ENCODE measurements around the gene ANKS1B.
"Not testable (repeated sequence)": the region's sequence is repeated elsewhere in the genome, so short reads cannot be mapped to it uniquely, and the experiment has no call there.

ANKS1B gene

DNA sequence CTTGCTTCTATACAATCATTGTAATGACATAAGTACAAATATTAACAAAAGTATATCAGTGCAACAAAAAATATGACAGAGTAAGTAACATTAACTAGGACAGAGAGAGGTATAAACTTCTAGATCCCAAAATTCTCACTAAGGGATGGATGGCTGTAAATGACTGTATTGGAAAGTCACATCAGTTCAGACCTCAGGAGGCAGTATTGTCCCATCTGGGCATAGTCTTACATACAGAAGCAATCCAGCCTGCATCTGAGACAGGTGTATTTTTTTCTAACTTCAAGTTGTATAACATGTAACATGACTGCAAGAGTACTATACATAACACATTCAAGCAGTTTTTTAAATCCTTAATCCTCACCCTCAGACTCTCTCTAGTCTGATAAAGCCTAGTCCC lies 238.2 kb downstream of the ANKS1B start:
- no peak for DNase-seq

DNA sequence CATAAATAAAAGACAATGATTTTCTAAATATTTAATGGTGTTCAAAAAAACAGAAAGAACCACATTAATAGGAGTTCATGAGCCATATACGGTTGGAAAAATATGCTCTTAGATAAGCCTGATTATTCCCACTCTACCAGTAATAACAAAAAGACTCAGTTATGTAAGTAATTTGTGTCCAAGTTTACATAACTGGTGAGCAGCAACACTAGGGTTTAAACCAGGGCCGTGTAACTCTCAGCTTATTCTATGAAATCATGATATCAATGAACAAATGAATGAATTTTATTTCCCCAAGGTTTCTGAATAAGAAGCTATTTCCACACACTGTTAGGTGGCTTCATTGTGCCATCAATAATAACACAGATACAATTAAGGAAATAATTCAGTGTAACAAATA lies 238.8 kb downstream of the ANKS1B start:
- DNase-seq: no peak

DNA sequence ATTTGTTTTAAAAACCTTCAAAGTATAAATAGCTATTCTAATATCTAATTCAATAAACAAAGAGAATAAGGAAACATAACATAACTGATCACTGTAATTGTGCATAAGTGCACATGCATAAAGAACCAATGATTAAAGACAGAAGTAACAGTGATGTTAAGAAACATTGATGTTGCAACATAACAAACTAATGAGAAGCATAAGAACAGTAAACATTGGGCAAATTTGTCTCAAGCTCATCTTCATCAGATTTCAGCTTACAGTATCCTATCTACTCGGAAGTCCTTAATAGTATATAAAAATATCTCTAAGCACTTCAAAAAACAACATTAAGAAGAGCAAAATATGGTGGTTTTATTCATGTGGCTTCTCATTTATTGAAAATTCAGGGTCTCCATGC lies 239.6 kb downstream of the ANKS1B start:
- no peak for DNase-seq

DNA sequence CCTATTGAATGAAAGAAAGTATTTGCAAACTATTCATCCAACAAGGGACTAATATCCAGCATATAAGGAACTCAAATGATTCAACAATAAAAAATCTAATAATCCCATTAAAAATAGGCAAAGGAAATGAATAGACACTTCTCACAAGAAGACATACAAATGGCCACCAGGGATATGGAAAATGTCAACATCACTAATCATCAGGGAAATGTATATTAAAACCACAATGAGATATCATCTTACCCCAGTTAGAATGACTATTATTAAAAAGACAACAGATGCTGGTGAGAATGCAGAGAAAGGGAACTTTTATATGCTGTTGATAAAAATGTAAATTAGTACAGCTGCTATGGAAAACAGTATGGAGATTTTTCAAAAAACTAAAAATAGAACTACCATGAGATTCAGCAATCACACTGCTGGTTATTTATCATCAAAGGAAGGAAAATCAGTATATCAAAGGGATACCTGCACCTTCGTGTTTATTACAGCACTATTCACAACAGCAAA lies 247.9 kb downstream of the ANKS1B start:
- no peak for DNase-seq

DNA sequence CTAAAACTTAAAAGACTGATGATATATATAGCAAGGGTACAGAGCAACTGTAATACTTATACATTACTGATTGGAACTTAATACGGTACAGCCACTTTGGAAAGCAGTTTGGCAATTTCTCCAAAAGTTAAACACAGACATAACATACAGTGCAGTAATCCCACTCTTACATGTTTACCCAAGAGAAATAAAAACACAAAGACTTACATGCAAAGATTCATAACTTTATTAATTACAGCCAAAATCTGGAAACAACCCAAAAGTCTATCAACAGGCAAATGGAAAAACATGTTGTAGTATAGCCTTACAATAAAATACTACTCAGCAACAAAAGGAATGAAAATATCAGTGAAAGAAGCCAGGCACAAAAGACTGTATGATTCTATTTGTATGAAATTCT lies 252.6 kb downstream of the ANKS1B start:
- DNase-seq: no peak

DNA sequence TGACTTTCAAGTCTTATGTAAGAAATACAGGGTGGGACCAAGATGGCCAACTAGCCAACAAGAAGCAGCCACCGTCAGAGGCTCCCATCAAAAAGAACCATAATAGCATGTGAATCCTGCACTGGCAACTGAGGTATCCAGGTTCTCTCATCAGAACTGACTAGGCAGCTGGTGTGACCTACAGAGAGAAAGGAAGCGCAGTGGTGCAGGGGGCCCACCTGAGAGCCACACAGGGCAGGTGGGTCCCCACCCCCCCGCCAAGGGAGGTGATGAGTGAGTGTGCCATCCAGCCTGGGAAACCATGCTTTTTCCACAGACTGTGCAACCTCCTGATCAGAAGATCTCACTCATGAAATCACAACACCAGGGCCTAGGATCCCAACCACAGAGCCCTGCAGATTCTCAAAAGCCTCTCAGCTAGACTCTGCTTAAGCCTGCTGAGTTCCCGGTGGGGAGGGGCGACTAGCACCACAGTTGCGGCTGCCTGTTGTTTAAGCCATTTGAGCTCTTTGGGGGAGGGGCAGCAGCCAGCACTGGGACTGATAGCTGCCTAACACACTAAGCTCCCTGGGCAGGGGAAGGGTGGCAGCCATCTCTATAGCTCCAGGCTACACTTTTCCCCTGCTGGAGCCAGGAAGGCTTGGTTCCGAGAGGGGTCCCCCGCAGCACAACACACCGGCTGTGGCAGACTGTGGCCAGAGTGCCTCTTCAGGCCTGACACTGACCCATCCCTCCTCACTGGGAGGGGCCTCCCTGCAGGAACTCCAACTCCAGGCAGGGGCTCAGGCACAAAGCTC lies 261.8 kb downstream of the ANKS1B start:
- DNase-seq: no peak

DNA sequence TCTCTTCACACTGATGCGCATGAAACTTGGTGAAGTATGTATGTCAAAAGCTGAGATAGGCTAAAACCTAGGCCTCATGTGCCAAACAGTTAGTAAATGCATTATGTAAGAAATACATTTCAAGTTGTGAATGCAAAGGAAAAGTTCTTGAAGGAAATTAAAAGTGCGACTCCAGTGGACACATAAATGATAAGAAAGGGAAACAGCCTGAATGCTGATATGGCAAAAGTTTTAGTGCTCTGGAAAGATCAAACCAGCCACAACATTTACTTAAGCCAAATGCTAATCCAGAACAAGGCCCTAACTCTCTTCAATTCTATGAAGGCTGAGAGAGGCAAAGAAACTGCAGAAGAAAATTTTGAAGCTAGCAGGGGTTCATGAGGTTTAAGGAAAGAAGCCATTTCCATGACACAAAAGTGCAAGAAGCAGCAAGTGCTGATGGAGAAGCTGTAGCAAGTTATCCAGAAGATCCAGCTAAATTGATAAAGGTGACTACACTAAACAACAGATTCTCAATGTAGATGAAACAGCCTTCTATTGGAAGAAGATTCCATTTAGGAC lies 262.9 kb downstream of the ANKS1B start:
- DNase-seq: no peak

DNA sequence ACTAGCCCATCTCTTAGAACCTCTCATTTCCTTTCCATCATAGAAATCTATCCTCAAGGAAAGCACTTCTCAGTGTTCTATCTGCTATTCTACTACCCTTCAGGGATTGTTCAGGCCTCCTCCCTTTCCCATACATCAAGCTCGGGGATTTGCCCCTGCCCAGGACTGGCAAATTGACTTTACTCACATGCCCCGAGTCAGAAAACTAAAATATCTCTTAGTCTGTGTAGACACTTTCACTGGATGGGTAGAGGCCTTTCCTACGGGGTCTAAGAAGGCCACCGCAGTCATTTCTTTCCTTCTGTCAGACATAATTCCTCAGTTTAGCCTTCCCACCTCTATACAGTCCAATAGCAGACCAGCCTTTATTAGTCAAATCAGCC lies 264.7 kb downstream of the ANKS1B start:
- not testable (repeated sequence) for DNase-seq

DNA sequence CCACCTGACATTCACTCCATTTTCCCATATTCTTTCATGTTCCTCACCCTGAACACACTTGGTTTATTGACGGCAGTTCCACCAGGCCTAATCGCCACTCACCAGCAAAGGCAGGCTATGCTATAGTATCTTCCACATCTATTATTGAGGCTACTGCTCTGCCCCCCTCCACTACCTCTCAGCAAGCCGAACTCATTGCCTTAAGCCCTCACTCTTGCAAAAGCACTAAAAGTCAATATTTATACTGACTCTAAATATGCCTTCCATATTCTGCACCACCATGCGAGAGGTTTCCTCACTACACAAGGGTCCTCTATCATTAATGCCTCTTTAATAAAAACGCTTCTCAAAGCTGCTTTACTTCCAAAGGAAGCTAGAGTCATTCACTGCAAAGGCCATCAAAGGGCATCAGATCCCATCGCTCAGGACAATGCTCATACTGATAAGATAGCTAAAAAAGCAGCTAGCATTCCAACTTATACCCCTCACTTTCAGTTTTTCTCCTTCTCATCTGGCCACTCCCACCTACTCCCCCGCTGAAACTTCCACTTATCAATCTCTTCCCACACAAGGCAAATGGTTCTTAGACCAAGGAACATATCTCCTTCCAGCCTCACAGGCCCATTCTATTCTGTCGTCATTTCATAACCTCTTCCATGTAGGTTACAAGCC lies 265.2 kb downstream of the ANKS1B start:
- DNase-seq: not testable (repeated sequence)

DNA sequence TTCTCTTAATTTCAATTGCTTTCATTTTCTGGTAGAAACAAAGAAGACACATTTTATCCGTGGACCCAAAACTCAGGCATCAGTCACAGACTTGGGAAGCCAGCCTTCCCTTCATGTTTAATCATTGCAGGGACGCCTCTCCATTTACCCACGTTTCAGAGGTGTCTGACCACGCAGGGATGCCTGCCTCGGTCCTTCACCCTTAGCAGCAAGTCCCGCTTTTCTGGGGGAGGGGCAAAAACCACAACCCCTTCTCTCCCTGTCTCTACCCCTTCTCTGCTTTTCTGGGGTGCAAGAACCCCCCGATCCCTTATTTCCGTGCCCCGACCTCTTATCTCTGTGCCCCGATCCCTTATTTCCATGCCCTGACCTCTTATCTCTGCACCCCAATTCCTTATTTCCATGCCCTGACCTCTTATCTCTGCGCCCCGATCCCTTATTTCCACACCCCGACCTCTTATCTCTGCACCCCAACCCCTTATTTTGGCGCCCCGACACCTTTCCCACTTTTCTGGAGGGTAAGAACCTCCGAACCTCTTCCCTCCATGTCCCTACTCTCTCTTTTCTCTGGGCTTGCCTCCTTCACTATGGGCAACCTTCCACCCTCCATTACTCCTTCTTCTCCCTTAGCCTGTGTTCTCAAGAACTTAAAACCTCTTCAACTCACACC lies 268.8 kb downstream of the ANKS1B start:
- not testable (repeated sequence) for DNase-seq

DNA sequence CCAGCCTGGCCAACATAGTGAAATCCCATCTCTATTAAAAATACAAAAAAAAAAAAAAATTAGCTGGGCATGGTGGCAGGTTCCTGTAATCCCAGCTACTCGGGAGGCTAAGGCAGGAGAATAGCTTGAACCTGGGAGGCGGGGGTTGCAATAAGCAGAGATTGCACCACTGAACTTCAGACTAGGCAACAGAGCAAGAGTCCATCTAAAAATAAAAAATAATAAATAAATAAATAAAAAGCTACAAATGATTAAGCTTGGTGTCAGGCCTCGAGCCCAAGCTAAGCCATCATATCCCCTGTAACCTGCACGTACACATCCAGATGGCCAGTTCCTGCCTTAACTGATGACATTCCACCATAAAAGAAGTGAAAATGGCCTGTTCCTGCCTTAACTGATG lies 269.8 kb downstream of the ANKS1B start:
- DNase-seq: not testable (repeated sequence)

DNA sequence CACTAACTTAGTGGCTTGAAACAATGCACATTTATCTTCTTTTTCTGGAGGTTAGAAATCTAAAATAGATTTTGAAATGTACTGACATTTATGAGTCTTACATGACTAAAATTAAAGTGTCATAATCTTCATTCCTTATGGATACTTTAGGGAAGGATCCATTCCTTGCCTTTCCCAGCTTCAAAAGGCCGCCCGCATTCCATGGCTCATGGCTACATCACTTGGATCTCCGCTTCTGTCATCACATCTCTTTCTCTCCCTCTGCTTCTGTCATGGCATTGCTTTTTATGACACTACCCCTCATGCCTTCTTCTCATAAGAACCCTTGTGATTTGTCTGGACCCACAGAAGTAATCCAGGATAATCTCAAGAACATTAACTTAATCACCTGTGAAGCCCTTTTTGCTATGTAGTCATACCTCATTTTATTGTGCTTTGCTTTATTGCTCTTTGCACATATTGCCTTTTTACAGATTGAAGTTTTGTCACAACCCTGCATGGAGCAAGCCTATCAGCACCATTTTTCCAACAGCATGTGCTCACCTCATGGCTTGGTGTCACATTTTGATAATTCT lies 270.7 kb downstream of the ANKS1B start:
- no peak for DNase-seq

DNA sequence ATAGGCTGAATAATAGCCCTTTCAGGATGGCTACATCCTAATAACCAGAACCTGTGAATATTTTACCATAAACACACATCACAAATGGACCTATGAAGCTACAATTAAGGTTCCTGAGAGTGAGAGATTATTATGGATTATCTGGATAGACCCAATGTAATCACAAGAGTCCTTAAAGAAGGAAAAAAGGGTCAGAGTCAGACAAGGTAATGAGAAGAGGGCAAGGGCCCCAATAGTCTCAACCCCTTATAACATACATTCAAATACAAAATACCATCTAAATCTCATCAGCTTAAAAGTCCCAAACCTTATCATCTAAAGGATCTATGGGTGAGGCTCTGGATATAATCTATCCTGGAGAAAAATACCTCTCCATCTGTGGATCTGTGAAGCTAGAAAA lies 272.5 kb downstream of the ANKS1B start:
- no peak for DNase-seq

DNA sequence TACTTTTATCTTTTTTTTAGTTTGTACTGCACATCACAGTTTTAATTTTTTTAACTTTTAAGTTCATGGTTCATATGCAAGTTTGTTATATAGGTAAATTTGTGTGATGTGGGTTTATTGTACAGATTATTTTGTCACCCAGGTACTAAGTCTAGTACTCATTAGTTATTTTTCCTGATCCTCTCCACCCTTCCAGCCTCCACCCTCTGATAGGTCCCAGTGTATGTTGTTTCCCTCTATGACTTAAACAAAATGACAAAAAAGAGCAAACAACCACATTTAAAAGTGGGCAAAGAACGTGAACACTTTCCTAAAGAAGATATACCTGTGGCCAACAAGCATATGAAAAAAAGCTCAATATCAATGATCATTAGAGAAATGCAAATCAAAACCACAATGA lies 273.5 kb downstream of the ANKS1B start:
- DNase-seq: no peak

DNA sequence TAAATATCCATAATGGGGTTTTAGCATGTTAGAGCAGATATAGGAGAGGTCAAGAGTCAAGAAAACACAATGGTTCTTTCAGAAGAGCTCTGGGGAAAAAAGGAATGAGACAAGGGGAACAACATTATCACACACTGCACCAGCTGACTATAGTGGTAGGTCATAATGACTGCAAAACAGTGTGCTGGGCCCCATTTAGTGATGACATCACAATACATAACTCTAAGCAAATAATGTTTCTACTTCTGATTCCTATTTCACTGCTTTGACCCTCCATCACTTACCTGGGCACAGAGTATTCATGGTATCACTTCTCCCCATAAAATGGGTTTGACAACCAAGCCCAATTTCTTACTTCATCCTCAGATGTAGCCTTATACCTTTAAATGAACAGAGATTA lies 275.1 kb downstream of the ANKS1B start:
- DNase-seq: no peak

DNA sequence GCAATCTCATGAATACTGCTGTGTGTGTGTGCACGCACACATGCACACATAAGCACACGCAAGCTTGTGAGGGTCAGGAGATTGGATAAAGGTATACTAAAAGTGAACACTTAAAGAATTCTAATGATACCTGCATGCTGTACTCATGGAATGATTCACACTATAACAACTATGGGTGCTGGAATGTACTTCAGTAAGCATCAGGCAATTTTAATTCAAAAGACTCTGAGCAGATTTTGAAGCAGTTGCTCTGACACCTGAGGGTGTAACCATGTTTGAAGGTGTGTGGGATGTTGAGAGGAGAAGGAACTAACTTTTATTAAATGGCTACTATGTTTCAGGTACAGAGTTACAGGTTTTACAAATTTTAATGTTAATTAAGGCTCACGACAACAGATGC lies 275.6 kb downstream of the ANKS1B start:
- no peak for DNase-seq

DNA sequence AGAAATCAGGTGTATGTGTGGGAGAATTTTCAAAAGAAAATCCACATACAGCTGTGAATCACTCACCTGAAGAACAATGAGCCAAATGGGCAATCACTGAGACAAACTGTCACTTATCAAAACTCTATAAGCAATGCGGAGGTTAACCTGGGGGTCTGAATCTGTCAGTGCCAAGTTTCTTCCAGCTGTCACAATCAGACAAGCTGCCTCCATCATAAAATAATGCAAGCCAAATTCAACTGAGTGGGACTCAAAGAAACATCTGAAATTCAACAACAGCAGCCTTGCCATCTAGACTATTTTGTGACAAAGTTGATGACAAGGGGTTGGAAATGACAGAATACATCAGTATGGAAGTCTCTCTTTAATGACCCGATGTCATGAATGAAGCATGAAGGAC lies 276.9 kb downstream of the ANKS1B start:
- DNase-seq: no peak

DNA sequence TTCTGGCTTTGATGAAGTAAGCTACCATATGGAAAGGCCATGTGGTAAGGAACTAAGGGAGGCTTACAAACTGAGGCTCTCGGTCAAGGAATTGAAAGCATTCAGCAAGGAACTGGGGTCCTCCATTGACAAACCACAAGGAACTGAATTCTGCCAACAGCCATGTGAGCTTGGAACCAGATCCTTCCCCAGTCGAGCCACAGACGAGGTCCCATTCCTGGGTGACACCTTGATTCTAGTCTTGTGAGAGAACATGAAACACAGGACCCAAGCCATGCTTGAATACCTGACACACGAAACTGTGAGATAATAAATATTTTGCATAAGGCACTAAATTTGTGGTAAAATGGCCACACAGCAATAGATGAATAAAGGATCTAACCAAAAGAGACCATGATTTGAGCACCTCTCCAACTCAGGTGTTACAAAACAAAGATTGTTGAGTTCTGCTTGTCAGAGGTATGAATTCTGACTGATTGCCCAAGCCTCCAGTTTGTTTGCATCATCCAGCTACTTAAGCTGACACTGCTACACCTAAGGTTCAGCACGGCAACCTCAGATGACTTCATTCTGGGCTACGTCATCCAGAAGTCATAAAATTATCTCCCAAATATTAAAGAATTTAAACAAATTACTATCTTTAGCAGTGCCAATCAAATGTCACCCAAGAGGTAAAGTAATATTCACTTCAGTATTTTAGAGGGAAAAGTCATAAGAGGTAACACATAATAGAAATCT lies 277.8 kb downstream of the ANKS1B start:
- DNase-seq: no peak

DNA sequence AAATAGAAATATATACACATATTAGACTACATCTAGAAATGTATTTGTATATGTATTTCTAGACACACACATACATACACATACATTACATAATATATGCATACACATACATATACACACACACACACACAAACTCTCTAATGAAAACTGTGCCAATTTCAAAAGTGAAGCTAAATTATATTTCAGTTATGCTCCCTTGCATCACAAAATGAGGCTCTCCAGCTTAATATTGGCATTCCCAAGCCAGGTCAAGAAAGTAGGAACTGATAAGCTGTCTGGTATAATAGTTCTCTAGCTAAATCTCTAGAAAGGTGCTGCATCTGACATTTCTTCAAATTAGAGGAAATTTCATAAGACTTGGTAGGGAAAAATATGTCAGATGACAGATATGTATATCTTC lies 280.3 kb downstream of the ANKS1B start:
- no peak for DNase-seq

DNA sequence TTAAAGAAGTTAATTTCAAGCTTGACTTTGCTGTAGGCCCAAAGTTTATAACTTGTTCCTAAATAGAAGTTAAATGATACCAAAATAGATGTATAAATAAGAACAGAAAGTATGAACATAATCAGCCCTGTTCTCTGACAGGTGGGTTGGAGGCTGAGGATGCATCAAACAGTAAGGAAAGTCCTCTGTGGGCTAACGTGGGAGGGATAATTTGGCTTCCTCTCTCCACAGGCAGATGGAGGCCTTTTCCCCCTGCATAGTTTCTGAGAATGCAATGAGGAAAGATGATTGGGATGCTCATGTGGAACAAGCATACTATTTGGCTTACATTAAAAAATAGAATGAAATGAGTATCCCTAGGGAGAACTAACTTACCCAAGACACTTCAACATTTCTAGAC lies 280.7 kb downstream of the ANKS1B start:
- no peak for DNase-seq

DNA sequence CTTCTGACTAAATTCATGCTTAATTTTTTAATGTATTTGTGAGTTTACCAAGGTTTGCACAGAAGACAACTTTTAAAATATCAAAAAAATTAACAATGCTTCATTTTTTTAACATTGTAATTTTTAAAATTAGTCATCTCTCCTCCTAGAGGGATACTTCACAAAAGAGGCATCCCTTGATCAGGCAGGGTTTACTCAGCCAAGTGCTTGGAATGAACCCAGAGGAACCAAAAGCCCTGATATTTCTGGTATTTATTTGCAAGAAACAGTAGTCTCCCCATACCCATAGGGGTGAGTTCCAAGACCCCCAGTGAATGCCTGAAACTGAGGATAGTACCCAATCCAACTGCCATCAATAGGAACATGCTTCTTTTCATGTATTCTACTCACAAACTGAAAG lies 284.7 kb downstream of the ANKS1B start:
- no peak for DNase-seq

DNA sequence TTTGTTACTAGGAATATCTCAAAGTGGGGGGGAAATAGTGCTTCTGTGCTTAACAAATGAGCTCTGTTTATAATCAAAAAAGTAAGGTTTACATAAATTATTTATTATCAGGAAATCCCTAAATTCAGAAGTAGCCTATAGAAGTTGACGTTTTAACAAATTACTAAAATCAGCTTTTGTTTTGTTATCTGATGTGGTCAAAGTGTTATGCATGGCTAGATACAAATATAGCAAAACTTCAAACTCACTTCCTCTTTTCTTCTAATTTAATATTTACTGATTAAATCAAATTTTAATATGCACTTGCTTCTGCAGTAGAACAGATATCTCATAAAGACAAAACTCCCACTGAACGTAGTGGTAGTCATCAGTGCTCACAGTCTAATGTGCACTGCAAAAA lies 289.7 kb downstream of the ANKS1B start:
- DNase-seq: no peak

DNA sequence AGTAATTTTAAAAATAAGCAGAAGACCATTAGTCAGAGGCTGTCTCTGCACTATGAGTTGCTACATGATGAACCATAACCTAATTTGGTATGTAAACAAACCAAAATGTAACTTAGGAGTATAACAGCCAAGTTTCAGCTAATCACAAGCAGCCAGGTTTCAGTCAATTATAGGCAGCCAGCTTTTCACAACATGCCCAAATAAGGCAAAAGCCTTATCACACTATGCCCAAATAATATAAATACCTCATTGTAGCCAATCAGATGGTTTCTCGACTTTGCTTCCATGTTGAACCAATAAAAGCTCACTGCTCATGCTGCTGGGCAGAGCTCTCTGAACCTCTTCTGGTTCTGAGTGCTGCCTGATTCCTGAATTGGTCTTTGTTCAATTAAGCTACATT lies 298.6 kb downstream of the ANKS1B start:
- no peak for DNase-seq
